NCI-H345 (cell line): ENCODE data around the gene FDX2.
"Not testable (repeated sequence)": the region's sequence is repeated elsewhere in the genome, so short reads cannot be mapped to it uniquely, and the experiment has no call there.

ENCODE experiments used
- DNase-seq: peaks from one replicate; lab custom pipeline; 2025; lab: John Stamatoyannopoulos, UW

Gene FDX2

GRCh38 chr19:10284065-10284959 is 31.5 kb downstream of the FDX2 start:
- DNase-seq = no peak

DNA sequence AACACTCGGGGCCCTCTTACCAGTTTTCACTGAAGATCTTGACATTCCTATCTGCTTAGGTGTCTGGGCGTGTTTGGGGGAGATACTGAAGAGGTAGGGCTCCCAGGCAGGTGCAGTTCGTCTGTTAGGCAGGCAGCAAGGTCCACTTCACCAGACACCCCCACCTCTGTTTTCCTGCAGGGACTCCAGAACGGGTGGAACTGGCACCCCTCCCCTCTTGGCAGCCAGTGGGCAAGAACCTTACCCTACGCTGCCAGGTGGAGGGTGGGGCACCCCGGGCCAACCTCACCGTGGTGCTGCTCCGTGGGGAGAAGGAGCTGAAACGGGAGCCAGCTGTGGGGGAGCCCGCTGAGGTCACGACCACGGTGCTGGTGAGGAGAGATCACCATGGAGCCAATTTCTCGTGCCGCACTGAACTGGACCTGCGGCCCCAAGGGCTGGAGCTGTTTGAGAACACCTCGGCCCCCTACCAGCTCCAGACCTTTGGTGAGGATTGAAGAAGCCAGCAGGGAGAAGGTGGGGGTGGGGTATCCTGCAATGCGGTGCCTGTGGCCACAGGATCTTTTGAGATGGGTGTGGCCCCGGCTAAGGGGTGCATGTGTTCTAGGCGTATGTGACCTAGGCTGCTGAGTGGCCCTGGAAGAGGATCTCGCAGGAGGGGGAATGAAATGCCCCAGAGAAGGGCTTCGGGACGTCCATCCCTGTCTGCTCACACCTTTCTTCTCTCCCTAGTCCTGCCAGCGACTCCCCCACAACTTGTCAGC is 32.3 kb downstream of the FDX2 start:
- DNase-seq = no peak

DNA sequence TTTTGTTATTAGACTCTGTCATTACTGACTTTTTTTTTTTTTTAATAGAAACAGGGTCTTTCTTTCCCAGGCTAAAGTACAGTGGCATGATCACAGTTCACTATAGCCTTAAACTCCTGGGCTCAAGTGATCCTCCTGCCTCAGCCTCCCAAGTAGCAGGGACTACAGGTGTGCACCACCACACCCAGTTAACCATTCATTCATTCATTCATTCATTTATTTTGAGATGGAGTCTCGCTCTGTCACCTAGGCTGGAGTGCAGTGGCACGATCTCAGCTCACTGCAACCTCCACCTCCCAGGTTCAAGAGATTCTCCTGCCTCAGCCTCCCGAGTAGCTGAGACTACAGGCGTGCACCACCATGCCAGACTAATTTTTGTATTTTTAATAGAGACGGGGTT is 33.8 kb downstream of the FDX2 start:
- not testable (repeated sequence) for DNase-seq

- DNase-seq = no peak
These were observed 35.9 kb downstream of the FDX2 start for GRCh38 chr19:10279737-10280442.

DNA sequence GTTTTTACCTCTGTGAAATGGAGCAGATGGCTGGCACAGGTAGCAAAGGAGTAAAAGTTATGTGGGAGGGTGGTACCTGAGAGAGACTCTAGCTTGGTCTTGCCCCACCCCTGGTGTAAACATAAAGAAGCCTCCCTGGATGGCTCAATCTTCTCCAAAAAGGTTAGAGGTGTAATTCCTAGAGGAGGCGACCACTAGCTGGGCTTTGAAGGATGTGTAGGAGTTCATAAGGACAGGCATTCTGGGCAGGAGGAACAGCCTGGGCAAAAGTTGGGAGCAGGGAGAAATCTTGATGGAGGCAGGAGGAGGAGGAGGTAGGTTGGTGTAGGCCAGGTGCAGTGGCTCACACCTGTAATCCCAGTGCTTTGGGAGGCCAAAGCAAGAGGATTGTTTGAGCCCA is 36.9 kb downstream of the FDX2 start:
- DNase-seq = no peak

DNA sequence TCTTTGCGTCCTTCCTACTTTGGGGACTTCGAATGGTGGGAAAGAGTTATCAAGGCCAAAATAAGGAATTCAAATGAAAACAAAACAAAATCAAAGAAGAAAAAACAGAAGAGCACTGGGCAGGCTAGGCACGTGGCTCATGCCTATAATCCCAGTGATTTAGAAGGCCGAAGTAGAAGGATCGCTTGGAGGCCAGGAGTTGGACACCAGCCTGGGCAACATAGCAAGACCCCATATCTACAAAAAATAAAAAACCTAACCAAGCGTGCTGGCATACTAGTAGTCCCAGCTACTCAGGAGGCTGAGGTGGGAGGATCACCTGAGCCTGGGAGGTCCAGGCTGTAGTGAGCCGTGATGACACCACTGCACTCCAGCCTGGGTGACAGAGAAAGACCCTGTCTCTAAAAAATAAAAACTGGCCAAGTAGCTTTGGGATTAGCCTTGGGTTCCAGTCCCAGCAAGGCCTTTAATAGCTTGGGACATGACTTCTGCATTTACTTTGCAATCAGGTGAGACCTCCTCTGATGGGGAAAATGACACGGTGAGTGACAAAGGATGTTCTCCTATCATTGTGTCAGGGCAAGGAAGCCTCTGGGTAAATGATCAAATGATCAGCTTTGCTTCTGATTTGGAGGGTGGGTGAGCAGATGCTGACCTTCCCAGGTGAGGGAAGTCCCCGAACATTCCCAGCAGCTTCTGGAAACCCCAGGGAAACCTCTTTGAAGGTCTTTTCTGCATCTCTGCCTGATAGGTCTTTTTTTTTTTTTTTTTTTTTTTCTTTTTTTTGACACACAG is 37.8 kb downstream of the FDX2 start:
- no peak for DNase-seq

DNA sequence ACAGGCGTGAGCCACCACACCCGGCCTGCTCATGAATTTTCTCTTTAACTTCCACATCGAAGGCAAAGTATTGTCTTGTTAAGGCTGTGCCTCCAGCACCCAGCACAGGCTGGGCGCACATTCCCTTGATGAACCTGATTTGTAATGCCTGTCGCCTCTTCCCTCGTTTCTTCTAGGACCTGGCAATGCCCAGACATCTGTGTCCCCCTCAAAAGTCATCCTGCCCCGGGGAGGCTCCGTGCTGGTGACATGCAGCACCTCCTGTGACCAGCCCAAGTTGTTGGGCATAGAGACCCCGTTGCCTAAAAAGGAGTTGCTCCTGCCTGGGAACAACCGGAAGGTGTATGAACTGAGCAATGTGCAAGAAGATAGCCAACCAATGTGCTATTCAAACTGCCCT is 41.2 kb downstream of the FDX2 start:
- DNase-seq = no peak

DNA sequence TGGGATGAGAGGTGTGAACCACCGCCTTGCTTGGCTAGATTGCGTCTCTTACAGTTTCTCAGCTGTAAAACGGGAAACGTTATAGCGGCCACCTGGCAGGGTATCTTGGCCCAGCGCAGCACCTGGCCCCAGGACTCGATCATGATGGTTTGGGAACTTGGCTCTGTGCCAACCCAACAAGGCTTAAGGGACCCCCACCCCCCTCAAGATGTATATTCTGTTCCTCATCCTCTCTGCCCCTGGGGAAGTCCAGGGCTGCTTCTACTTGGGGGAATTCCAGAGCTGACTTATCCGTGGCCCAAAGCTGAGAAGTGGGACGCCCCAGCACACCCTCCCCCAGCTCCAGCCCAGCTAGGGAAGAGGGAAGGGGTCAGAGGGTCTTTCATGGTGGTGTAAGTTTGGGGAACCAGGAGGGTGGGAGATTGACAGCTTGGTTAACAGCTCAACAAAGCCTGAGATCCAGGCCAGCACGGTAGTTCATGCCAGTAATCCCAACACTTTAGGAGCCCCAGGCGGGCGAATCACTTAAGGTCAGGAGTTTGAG is 44.2 kb downstream of the FDX2 start:
- no peak for DNase-seq

- peak; percentile 12 for DNase-seq
These were observed 45.0 kb downstream of the FDX2 start, which contains the start of gene ICAM1 for GRCh38 chr19:10270616-10271394. Gene ICAM1 (plus strand): TSS chr19:10271120. CDS start chr19:10271160, 40 bp downstream.

DNA sequence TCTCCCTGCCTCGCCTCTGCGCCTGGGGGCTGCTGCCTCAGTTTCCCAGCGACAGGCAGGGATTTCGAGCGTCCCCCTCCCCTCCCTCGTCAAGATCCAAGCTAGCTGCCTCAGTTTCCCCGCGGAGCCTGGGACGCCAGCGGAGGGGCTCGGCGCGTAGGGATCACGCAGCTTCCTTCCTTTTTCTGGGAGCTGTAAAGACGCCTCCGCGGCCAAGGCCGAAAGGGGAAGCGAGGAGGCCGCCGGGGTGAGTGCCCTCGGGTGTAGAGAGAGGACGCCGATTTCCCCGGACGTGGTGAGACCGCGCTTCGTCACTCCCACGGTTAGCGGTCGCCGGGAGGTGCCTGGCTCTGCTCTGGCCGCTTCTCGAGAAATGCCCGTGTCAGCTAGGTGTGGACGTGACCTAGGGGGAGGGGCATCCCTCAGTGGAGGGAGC is 45.6 kb downstream of the FDX2 start:
- no peak for DNase-seq

- DNase-seq = peak; percentile 82
These were observed 46.3 kb downstream of the FDX2 start for GRCh38 chr19:10269333-10270179.

DNA sequence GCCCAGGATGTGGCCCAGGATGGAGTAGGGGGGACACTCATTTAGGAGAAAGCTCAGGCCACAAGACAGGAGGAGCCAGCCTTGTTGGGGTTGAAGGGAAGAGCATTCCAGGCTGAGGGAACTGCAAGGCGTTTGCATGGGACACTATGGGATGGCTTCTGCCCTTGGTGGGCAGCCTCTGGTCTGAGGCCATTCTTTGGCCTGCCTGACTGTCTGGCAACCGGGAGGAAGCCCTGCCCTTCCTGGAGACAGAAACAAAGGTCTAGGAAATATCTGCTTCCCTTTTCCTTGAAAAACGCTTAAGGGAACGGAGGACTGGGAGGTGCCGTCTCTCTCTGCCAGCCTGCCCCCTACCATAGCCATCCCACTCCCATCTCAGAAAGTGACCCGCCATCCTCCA is 47.7 kb downstream of the FDX2 start:
- no peak for DNase-seq

DNA sequence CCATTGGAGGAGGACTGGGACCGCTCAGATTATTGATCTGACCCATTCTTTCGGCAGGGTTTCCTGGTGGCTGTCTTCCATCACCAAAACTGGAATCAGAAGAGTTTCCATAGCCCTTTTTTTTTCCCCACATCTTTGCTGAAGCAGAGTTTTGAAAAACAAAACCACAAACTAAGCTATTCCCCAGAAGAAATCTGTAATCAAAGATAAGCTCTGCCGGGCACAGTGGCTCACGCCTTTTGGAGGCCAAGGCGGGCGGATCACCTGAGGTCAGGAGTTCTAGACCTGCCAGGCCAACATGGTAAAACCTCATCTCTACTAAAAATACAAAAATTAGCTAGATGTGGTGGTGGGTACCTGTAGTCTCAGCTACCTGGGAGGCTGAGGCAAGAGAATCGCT is 49.1 kb downstream of the FDX2 start:
- no peak for DNase-seq

- no peak for DNase-seq
These were observed 53.0 kb downstream of the FDX2 start for GRCh38 chr19:10262771-10263170.

DNA sequence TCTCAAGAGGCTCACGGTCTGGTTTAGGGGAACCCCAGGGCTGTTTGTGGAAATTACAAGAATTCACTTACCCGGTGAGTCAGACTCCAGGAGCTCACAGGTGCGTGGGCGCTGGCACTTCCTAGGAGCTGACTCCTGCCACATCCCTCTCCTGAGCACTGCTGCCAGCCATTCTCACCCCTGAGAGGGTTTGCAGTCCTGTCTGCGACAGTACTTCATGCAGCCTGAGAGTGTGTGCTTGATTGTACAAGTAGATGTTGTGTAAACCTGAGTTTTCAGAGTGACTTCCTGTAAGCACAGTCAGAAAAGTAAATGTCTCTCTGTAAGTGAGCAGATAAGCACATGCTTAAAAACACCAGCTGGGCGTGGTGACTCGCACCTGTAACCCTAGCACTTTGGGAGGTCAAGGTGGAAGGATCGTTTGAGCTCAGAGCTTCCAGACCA is 55.7 kb downstream of the FDX2 start:
- DNase-seq = no peak
